ENCODE measurements around the gene PLA2G4A.
"Not testable (repeated sequence)": the region's sequence is repeated elsewhere in the genome, so short reads cannot be mapped to it uniquely, and the experiment has no call there.

The PLA2G4A gene

GRCh38 chr1:186875896-186876835 lies 47.4 kb downstream of the PLA2G4A start:
- peak; percentile 2 for DNase-seq (ENCODE audit: low read depth)

- DNase-seq (ENCODE audit: low read depth): no peak
Measured at GRCh38 chr1:186878356-186878755, 49.6 kb downstream of the PLA2G4A start.

DNA sequence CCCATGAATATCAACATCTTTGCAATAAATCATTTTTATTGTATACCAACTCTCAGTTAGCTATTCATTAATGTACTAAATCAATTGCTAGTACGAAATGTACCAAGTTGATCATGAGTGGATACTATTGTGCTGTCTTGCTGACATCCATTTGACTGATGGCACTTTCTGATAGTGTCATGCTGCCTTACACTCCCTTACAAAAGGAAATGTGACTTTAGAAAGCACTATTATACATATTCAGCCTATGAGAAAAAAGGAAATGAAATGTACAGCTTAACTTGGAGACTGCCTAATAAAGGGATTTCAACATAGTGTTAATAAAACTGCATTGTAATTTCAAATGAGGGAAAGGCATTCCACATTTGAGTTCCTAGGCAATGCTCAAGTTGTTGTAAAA lies 52.2 kb downstream of the PLA2G4A start:
- no peak for DNase-seq (ENCODE audit: low read depth)

DNA sequence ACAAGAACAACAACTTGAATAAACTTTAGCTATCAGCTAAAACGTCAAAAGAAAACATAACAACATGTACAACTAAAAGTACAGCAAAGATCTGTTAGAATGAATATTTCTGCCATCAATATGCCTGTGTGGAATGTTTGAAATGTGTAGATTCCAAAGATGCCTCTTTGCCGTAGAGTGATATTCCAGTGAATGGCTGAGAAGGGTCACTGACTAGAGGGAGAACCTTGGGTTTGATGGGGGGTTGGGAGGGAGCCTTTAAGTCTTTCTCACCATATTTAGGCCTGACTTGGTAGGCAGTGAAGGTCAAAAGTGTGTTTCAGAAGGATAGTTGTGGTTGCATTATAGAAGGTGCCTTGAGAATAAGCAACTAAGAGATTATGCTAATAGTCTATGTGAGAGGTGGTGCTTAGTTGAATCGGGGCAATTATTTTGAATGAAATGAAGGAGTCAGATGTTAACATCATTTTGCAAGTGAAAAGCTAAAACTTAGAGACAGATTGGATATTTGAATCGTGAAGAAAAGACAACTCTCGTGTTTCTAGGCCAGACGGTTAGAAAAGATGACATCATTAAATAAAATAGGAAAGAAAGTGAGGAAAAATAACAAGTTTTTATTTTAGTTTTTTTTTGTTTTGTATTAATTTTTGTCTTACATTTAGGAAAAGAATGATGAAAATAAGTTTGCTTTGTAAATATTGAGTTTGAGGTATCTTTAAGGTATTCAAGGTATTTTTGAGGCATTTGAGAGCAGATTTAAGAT lies 53.8 kb downstream of the PLA2G4A start:
- no peak for DNase-seq (ENCODE audit: low read depth)

DNA sequence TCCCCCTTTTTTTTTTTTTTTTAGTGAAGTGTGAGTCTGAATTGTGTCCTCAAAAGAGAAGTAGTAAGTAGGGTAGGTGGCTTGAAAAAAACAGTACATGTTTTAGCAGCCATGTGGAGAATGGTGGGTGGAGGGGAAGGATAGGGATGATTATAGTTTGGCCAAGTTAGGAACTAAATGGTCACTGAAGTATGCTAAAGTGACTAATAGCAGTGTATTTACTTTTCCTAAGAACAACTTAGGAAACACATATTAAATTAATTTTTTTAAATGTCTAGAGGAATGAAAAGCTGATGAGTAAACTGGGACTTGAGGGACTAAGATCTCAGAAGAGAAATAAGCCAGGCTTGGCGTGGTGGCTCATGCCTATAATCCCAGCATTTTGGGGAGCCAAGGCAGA lies 55.5 kb downstream of the PLA2G4A start:
- no peak for DNase-seq (ENCODE audit: low read depth)

- no peak for DNase-seq (ENCODE audit: low read depth)
Measured at GRCh38 chr1:186887203-186887602, 58.5 kb downstream of the PLA2G4A start.

- DNase-seq (ENCODE audit: low read depth): no peak
Measured at GRCh38 chr1:186888367-186888766, 59.6 kb downstream of the PLA2G4A start.

DNA sequence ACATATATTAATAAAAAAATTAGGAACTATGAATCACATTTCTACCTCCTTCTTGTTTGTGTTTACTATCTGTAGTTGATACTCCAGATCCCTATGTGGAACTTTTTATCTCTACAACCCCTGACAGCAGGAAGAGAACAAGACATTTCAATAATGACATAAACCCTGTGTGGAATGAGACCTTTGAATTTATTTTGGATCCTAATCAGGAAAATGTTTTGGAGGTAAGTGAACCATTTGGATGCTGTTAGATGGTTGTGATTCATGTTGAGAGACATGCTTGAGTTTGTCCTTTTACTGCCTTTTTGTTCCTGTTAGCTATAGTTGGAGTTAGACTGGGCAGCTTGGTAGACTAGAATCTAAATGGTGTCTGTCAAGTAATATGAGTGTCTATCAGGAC lies 64.2 kb downstream of the PLA2G4A start:
- DNase-seq (ENCODE audit: low read depth): no peak

DNA sequence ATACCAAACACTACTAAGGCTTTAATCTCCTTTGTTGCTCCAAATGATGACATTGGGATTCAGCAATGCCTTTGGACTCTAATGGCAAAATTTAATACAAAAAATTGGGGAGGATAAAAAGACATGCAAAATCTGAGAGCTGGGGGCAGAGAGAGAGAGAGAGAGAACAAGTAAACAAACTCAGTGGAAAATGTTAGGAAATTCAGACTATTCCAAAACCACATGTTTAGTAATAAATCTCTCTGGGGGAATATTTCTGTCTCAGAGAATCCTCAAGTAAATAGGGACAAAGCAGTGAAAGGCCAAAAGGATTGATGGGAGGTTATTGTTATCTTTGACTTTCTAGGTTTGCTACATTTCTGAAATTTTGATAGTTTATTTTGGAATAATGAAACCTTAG lies 65.7 kb downstream of the PLA2G4A start:
- DNase-seq (ENCODE audit: low read depth): no peak

DNA sequence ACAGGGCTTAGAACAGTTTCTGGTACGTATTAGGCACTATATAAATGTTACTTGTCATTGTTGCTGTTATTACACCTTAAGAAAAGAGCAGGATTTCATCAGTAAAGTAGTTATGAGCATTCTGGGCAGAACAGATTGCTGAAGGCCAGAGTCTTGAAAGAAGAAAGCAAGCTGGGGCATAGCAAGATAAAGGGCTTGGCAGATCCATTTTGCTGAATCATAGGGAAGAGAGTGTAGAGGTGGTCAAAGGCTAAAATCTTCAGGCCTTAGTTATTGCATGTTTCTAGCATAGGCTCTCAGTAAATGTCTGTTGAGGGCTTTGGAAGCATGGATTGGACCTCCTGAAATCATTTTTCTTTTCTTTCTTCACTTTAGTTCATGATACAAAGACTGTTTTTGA lies 67.5 kb downstream of the PLA2G4A start:
- DNase-seq (ENCODE audit: low read depth): no peak

- DNase-seq (ENCODE audit: low read depth): no peak
Measured at GRCh38 chr1:186897008-186897407, 68.3 kb downstream of the PLA2G4A start.

DNA sequence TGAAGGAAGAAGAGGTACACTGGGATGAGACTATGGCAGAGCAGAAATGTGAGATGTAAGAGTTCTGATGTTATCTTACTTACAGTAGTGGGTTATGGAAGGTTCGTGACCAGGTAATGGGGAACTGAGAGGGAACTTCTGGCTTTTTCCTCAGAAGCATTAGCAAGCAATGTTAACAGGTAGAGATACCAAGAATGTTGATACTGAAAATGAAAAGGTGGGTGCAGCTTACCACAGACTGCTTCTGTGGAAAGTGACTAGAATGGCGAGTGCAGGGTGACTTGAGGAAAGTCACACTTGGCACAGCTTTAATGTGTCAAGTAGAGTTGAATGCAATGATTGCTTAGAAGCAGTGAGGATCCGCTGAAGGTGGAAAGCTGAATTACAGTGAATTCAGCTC lies 70.8 kb downstream of the PLA2G4A start:
- DNase-seq (ENCODE audit: low read depth): no peak

DNA sequence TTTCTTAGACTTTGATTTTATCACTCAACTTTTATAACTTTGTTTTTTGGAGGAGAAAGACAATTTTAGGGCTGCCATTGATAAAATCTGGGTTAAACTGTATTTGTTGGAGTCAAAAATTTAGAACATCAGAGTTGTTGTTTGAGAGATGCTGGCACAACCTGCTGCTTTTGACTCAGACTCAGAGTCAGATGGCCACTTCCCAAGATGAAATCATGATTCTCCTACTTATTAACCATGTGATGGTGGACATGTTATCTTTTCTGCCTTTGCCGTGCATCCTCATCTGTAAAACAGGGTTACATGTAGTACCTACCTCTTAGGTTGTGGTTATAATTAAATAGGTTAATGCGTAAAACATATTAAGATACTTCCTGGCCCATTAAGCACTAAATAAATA lies 71.2 kb downstream of the PLA2G4A start:
- no peak for DNase-seq (ENCODE audit: low read depth)

- DNase-seq (ENCODE audit: low read depth): no peak
Measured at GRCh38 chr1:186900539-186901237, 71.9 kb downstream of the PLA2G4A start.

GRCh38 chr1:186901631-186902030 lies 72.9 kb downstream of the PLA2G4A start:
- DNase-seq (ENCODE audit: low read depth): no peak

DNA sequence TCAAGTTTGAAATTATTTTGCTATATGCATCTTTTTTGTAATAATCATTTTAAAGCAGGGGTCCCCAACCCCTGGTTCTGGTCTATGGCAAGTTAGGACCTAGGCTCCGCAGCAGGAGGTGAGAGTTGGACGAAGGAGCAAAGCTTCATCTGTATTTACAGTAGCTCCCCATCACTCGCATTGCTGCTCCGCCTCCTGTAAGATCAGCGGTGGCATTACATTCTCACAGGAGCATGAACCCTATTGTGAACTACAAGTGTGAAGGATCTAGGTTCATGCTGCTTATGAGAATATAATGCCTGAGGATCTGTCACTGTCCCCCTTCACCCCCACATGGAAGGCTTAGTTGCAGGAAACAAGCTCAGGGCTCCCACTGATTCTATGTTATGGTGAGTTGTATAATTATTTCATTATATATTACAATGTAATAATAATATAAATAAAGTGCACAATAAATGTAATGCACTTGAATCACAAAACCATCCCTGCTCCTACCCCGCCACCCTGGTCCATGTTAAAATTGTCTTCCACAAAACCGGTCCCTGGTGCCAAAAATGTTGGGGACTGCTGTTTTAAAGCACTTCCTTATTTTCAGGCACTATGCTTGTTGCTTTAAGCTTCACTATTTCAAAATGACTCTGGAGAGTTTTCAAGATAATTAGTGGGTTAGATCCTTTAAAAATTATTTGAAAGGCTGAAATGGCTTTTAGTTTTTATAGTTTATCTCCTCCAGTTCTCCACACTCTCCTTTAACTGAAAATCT lies 74.8 kb downstream of the PLA2G4A start:
- DNase-seq (ENCODE audit: low read depth): no peak

DNA sequence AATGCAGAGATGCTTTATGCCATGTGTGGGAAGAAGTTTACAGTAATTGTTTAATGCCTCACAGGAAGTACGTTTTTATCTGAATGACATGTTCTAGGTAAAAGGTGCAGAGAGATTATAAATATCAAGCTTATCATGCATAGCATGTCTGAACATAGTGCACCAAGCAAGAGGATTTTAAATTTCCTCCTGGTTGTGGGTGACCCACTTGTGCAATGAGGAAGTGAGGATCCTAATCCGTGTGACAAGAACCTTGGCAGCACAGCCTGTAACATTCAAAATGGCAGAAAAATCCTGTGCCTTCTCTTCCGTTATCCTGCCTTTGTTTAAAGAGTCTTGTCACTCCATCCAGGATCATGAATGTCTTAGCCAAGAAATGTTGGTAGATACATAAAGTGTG lies 75.6 kb downstream of the PLA2G4A start:
- DNase-seq (ENCODE audit: low read depth): no peak

- no peak for DNase-seq (ENCODE audit: low read depth)
Measured at GRCh38 chr1:186905561-186905960, 76.8 kb downstream of the PLA2G4A start.

DNA sequence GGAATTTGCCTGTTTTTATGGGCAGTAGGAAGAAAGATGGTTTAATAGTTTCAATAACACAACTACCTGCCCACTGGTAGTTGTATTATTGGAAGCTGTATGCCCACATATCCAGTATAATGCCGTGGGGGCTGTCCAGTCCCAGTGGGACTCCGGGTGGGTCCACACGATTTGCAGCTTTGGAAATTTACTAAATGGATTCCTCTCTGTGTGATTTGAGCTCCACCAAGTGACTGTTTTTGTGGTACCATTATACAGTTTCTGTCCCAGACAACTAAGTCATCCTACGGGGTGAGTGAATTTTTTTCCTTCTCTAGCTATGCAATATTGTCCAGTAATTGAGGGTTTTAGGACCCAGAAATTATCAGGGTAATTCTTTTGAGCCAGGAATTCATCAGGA lies 86.8 kb downstream of the PLA2G4A start:
- DNase-seq (ENCODE audit: low read depth): no peak

- not testable (repeated sequence) for DNase-seq (ENCODE audit: low read depth)
Measured at GRCh38 chr1:186917106-186917786, 88.5 kb downstream of the PLA2G4A start.

DNA sequence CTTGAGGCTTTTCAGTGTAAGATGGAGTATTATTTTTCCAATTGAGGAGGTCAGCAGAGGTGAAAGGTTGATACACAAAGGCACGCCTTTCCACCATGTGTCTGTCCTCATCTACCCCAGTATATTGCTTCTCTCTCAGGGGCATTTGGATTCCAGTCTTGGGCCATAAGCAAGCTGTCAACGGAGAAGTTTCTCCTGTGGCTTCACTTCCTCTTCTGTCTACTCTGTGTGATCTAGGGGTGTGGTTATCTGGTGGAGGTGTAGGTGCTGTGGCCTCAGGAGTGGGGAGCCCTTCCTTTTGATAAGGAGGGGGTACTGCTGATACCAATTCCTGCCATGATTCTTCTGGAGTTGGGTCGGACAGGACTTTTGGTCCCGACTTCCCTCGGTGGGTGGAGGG lies 92.6 kb downstream of the PLA2G4A start:
- not testable (repeated sequence) for DNase-seq (ENCODE audit: low read depth)
